IMR-90 (cell line): ENCODE data around the gene PSMD12. TPM values are rescaled to one million over a fixed set of nuclear protein-coding genes. Genes with fewer than 3 reads are reported as not detected.

Source experiments
- BHLHE40 ChIP-seq: fragments of 150-350 bp; IDR thresholded peaks from 2 replicates; pipeline ENCODE4 v1.6.1; 2016; ENCODE audit warnings: mild to moderate bottlenecking, low read depth, low read length
- ELK1 ChIP-seq: fragments of 150-350 bp; IDR thresholded peaks from 2 replicates; pipeline ENCODE4 v1.6.1; 2016; ENCODE audit warnings: low read depth, mild to moderate bottlenecking, low read length, moderate library complexity, borderline replicate concordance
- POLR2A ChIP-seq: IDR thresholded peaks from 2 replicates; pipeline ENCODE4 v1.6.1; 2012; ENCODE audit warnings: mild to moderate bottlenecking, low read depth, low read length
- RCOR1 ChIP-seq: IDR thresholded peaks from 2 replicates; pipeline ENCODE4 v1.6.1; 2012; ENCODE audit warnings: mild to moderate bottlenecking, low read length, improper control_type of control experiment; ENCODE audit not compliant: insufficient replicate concordance
- USF2 ChIP-seq: fragments of 150-350 bp; IDR thresholded peaks from 2 replicates; pipeline ENCODE4 v1.6.1; 2017; ENCODE audit warnings: mild to moderate bottlenecking, antibody characterized with exemption, low read length, low read depth
- polyA plus RNA-seq, 3 experiments: library from polyadenylated mRNA; depleted of rRNA; stranded (reverse); fragments of >200 nt; gene quantifications; 2 replicates each; pipeline ENCODE4 v1.2.3, GENCODE V29; 2012; ENCODE audit warnings: low replicate concordance in 1 of 3
- total RNA-seq: library from RNA; depleted of rRNA; stranded (reverse); fragments of >200 nt; gene quantifications from 2 replicates; pipeline ENCODE4 v1.2.3, GENCODE V29; 2012

Gene PSMD12
- total and polyA plus RNA-seq, 2 of the 4 experiments (the other 2 are of a cell fraction): 17.9 to 39.7 TPM

DNA sequence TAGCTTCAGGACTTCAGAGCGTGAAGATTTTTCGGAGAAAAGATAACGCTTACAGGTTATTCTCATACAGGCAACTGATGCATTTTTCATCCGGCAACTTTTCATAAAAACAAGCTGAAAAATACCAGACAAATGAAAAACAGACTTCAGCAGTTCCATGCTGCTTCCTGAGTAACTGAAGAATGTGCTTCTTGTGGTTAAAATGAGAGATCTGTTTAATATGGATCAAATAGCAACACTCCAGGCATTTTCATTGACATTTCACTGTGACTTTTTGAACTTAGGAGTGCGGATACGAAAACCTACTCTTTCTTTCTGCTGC is 10.0 kb upstream of the PSMD12 start (continued):
- no peak for TF ChIP-seq ELK1
- TF ChIP-seq RCOR1: no peak
- no peak for TF ChIP-seq USF2
- TF ChIP-seq BHLHE40: no peak
- TF ChIP-seq POLR2A: no peak
